Retina (tissue), 1 donor: Measurements from ENCODE around the gene IL20RB.
"Not testable (repeated sequence)": the region's sequence is repeated elsewhere in the genome, so short reads cannot be mapped to it uniquely, and the experiment has no call there.

Source experiments
- DNase-seq: peaks from one replicate; pipeline ENCODE4 v3.0.0-alpha.2; 2016

The IL20RB gene

GRCh38 chr3:136988651-136989050 is 30.9 kb downstream of the IL20RB start:
- no peak for DNase-seq

GRCh38 chr3:136989781-136990524 is 32.2 kb downstream of the IL20RB start:
- DNase-seq, result no peak

GRCh38 chr3:136990826-136991225 is 33.0 kb downstream of the IL20RB start:
- DNase-seq, result no peak

- no peak for DNase-seq
These were observed 34.3 kb downstream of the IL20RB start for GRCh38 chr3:136992115-136992514.

DNA sequence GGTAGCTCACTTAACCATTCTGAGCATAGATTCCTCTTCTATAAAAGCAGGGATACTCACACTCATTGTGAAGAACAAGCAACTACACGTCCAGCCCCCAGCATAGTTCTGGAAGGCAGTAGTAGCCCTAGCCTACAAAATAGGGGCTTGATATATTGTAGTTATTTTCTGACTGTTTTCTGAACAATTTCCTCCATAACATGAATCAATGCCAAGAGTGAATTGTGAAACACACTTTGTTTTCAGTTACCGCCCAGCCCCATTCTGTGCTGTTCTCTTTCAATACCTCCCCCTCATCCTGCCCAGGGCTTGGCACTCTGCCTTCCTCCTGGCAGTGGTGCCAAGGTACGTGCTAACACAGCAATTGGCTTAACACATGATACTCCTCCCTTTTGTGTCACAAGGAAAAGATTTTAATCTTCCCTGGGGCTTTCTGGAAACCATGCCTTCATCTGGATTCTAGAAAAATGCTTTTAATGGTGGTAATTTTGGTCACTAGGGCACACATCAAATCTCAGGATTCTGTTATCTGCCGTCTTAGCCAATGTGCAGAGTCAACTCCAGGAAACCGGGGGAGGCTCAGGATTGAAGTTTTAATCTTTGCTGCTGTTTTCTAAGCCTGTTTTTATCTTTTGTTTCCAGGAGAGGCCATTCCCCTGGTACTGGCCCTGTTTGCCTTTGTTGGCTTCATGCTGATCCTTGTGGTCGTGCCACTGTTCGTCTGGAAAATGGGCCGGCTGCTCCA is 37.2 kb downstream of the IL20RB start:
- DNase-seq, result no peak

DNA sequence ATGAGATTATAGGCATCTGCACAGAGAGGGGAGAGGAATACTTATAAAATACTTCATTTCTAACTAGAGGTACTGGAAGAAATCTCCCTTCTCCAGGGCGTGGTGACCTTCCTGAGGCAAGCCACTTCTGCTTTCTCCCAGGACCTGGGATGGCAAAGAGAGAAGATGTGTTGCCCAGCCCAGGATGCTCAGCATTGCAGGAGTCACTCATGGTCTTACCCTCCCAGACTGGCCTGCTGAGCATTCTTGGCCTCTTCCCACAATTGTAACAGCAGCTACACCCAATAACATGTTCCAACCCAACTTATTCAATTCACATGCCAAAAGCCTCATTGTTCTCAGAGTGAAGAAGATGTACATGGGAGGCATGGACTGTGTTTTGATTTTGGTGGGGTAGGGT is 37.9 kb downstream of the IL20RB start:
- DNase-seq, result no peak

GRCh38 chr3:137000039-137000438 is 42.3 kb downstream of the IL20RB start:
- DNase-seq, result no peak

- not testable (repeated sequence) for DNase-seq
These were observed 49.6 kb downstream of the IL20RB start for GRCh38 chr3:137007376-137007775.

GRCh38 chr3:137008131-137008530 is 50.3 kb downstream of the IL20RB start:
- no peak for DNase-seq

- no peak for DNase-seq
These were observed 51.2 kb downstream of the IL20RB start for GRCh38 chr3:137008976-137009375.

GRCh38 chr3:137010137-137010536 is 52.4 kb downstream of the IL20RB start:
- DNase-seq, result no peak

- DNase-seq, result no peak
These were observed 53.4 kb downstream of the IL20RB start for GRCh38 chr3:137011153-137011552.

DNA sequence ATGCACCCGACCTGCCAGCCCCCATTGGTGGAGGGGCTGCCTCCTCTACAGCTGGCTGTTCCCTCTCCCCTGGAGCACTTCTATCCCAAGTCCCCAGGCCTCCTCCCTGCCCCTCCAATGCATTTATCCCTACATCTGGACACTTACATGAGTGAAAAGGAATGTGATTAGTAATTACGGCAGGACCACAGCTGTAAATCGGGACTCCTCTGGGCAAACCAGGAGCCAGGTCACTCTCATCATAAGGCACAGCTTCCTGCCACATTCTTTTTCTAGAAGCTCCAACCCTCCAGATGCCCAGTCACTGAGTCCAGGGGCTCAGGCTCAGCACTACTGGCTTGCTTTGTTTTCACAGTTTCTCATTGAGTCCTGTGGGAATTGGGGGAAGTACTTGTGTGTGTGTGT is 54.3 kb downstream of the IL20RB start:
- no peak for DNase-seq

DNA sequence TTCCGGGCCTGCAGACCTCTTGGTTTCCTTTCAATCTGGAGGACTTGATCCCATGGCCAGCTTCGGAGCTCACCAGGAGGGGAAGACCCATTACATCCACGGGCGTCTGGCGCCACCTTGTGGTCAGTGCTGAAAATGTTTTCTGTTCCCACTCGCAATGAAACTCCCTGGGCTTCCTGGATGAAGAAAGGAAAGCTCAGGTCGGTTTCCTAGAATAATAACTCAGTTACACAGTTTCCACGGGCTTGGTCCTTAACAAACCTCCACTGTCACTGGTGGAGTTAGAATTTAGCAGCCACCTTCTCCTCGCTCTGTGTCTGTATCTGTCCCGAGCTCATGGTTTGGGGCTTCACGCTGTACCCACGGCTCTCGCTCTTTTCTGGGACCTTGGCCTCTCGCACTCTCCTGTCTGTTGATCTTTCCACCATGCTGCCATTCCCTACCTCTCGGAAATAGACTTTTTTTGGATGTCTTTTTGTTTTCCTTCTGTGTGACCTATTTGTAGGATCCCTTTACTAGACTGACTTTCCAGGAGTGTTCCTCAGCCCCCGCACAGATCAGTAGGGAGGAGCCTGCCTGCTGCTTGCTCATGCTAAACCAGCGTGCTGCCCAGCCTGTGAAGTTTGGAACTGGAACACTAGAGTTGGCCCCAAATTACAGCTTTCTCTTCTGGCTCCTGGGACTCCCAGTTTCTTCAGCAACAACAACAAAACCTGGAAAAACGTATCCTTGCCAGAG is 56.3 kb downstream of the IL20RB start:
- DNase-seq, result peak; percentile 93

GRCh38 chr3:137017316-137017715 is 59.5 kb downstream of the IL20RB start:
- DNase-seq, result not testable (repeated sequence)

DNA sequence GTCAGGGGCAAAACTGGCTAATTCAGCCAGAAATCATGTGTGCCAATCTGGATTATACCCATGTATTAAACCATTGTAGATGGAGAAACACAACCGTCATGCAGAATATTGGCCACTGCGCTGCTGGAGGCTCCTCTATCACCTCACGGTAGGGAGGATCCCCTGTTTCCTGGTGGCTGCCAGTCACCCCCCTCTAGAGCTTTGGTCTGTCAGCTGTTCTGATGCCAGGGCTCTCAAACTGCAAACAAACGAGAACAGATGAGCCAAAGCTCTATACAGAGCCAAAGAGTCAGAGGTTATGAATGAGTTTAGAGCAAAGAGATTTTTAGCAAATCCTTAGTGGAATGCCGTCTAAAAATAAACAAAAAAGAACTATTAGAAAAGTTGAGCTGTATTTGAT is 62.5 kb downstream of the IL20RB start:
- no peak for DNase-seq

DNA sequence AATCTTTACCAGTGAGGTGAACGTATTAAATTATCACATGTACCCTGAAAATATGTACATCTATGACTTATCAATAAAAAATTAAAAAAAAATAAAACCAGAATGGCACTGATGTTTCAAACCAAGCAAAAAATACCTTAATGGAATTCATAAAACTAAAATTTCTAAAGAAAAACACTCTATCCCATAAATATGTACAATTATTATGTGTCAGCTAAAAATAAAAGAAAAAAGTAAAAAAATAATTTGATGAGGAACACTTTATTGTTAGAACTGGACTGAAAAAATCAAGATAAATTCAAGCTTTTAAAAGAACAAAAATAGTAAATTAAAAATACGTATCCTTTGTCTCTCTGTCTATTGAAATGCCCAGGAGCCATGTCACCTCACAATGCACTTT is 63.1 kb downstream of the IL20RB start:
- DNase-seq, result no peak

- DNase-seq, result no peak
These were observed 66.6 kb downstream of the IL20RB start for GRCh38 chr3:137024348-137024747.

DNA sequence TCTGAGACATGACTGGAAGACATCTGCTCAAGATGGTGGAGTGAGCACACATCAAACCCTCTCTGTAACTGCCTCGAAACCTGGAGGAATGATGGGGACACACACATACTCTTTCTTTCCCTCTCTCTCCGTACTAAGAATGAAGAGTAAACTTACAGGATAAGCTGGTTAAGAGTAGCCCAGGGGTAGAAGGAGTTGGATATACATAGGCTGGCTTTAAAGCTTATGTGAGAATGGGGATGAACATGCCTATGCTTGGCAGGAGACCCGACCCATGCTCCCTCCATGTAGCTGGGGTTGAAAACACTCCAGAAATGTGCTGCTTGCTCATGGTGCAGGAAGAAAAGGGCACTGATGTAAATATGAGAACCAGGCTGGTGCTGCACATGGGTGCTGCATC is 68.9 kb downstream of the IL20RB start:
- no peak for DNase-seq

GRCh38 chr3:137032465-137033120 is 74.8 kb downstream of the IL20RB start:
- DNase-seq, result peak; percentile 94

DNA sequence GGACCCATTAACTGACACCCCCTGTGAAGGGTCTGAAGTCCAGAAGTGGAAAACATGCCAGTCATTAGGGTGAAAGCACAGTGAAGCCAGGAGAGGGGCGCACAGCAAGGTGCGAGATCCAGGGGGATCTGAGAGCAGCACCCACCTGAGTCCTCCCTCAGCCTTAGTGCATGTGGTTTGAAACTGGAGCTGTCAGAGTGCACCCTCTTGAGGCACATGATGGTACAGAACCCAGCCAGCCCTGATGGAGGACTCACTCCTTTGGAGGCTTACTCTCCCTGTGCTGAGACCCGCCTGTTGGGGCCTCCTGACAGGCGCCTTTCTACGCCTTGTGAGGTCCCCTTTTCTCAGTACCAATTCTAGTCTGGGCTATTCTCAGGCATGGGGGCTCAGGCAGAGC is 77.8 kb downstream of the IL20RB start:
- no peak for DNase-seq

DNA sequence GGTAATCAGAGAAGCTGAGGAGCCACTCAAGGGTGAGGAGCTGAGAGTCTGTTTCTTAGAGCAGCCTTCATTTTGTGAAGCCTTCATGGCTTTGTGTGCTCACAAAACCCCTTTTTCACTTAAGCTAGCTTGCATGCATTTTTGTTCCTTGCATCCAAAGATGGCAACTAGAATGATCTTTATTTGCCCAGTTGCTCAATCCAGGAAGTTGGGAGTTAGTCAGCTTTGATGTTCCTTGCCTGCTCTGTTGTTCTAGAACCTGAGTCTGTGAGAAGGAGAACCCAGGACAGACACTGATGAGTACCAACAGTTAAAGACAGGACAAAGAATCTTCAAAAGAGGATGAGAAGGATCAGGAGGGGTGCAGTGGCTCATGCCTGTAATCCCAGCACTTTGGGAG is 81.8 kb downstream of the IL20RB start:
- no peak for DNase-seq

DNA sequence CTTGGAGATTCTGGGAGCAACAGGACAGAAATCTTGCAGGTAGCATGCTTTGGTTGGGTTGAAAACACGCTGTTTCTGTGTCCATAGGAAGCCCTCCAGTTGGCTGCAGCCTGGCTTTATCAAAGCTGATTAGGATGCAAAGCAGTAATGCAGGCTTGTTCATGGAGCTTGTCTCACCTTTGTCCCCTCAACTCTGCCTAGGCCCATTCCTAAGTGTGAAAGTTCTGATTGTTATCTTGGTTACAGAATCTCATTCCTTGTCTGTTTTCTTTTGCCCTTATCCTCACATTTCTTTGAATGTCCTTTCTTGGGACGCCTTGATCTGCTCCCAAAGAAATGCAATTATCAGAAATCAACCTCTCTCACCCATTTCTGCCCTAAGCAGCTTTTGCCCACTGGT is 83.5 kb downstream of the IL20RB start:
- DNase-seq, result no peak
